Measurements from ENCODE around the gene SLC35B4.
A peak's percentile ranks its signal among the peaks of the same experiment; 100 is the strongest.

The SLC35B4 gene, protein sequence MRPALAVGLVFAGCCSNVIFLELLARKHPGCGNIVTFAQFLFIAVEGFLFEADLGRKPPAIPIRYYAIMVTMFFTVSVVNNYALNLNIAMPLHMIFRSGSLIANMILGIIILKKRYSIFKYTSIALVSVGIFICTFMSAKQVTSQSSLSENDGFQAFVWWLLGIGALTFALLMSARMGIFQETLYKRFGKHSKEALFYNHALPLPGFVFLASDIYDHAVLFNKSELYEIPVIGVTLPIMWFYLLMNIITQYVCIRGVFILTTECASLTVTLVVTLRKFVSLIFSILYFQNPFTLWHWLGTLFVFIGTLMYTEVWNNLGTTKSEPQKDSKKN

DNA sequence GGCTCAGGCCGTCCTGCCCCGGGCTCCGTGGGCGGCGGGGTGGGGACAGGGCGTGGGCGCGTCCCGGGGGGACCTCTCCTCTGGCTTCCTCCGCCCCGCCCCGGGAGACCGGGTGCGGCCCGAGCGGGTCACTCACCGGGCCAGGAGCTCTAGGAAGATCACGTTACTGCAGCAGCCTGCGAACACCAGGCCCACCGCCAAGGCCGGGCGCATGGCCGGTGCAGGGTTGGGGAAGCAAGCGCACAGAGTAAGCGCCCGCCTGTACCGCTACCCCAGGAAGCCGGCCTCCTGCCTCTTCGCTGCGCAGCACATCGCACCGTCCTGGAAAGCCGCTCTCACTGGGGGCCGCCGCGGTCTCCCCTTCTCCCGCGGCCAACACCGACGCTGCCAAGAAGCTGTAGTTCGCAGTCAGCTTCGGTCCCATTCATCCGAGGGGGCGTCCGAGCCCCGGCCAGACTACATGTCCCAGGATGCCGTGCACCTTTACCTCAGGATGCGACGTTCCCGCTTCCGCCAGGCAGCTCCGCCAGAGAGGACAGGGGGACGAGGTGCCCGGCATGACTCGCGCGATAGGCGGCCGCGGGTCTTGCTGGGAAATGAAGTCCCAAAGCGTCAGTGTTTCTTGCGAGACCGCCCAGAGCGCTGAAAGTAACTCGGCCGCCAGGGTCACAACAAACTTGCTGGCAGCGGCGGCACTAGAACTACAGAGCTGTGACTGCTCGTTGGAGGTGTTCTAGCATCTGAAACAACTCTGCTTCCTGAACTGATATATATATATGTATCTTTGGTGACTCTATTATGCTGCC is at the start of gene SLC35B4:
TSS of gene SLC35B4 (minus strand) at position 392 of the 806 bp plus-strand sequence. CDS start at position 213, 179 bp downstream.
- peak within 1 kb of the TSS; percentile 92 for H3K4me3 Mint-ChIP-seq
- peaks cover 2% of the 10 kb centered on the region for H3K36me3 Mint-ChIP-seq
- peak within 1 kb of the TSS; percentile 86 for H3K27ac Mint-ChIP-seq
- no peaks in the 10 kb centered on the region for H3K9me3 Mint-ChIP-seq (ENCODE audit: low read depth)
- peaks cover 21% of the 10 kb centered on the region for H3K4me1 Mint-ChIP-seq (ENCODE audit: low read depth)
- H3K27me3 Mint-ChIP-seq, result peaks cover 2% of the 10 kb centered on the region

DNA sequence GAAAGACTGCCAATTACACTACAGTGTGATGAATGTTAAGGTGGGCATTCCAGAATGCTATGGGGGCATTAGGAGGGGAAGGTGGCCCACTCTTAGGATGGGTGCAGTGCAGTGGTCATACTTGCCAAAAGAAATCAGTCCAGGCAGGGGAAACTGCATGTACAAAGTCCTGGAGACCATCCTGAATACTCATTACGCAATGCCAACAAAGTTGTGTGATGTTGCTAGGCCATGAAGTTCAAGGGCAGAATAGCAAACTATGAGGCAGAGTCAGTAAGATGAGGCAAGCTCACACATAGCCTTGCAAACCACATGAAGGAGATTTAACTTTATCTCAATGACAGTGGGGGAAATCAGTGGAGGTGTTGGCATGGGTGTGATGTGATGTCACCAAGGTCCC is 49.8 kb upstream of the SLC35B4 start:
- peaks cover 17% of the 10 kb centered on the region for H3K27me3 Mint-ChIP-seq
- H3K4me3 Mint-ChIP-seq, result no peak overlapping the region
- no peaks in the 10 kb centered on the region for H3K36me3 Mint-ChIP-seq
- H3K27ac Mint-ChIP-seq, result no peak overlapping the region
- H3K9me3 Mint-ChIP-seq (ENCODE audit: low read depth), result no peaks in the 10 kb centered on the region
- H3K4me1 Mint-ChIP-seq (ENCODE audit: low read depth), result no peaks in the 10 kb centered on the region

DNA sequence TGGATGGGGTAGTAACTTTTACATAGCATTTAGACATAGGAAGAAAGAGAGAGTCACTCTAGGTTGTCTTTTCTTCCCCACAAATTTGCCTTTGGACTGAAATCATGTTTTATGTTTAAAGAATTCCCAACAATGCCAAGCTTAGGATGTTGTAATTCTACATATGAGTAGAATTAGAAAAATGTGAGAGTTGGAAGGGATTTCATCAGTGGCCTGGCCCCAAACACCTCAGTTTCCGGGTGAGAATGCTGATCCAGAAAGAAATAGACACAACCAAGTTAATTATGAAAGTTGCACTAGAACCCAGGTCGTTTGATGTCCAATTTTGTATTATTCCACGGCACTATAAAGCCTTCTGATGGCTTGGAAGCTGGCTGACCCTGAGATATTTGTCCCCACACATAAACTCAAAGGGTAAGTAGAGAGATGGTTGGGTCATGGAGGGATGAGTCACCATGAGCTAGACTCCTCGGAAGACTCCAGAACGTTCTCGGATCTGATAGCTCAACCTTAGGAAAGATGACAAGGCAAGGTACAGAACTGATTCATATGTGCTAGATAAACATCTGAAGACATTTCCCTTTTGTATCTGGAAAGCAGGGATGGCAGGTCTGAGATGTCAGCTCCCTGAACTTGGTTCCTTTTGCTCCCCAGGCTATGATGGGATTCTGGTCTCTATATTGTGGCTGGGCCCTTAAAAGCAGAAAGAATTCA is 48.8 kb upstream of the SLC35B4 start:
- Mint-ChIP-seq H3K4me3 (no peak overlapping the region), H3K27ac (no peak overlapping the region), H3K36me3 (no peaks in the 10 kb centered on the region), H3K9me3 (ENCODE audit: low read depth) (no peaks in the 10 kb centered on the region), H3K4me1 (ENCODE audit: low read depth) (no peaks in the 10 kb centered on the region), H3K27me3 (peaks cover 16% of the 10 kb centered on the region)

DNA sequence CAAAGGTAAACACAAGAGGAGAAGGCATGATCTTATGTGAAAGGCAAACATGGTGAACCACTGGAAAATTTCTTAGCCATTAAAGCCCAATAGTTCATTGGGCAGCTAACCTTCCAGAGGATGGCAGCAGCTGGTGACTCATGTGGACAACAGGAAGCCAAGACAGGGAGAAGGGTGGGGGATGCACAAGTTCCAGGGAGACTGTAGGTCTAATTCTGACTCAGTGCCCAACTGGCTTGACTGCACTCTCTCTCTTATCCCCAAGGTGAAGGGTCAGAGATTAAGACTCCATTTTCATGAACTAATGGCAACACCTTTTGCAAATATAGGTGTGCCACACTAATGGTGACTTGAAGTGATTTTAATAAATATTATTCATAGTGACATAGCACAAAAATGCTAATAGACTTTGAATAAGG is 47.9 kb upstream of the SLC35B4 start:
- H3K4me1 Mint-ChIP-seq (ENCODE audit: low read depth), result no peaks in the 10 kb centered on the region
- peaks cover 9% of the 10 kb centered on the region for H3K27me3 Mint-ChIP-seq
- H3K4me3 Mint-ChIP-seq, result no peak overlapping the region
- H3K9me3 Mint-ChIP-seq (ENCODE audit: low read depth), result no peaks in the 10 kb centered on the region
- H3K36me3 Mint-ChIP-seq, result no peaks in the 10 kb centered on the region
- no peak overlapping the region for H3K27ac Mint-ChIP-seq

DNA sequence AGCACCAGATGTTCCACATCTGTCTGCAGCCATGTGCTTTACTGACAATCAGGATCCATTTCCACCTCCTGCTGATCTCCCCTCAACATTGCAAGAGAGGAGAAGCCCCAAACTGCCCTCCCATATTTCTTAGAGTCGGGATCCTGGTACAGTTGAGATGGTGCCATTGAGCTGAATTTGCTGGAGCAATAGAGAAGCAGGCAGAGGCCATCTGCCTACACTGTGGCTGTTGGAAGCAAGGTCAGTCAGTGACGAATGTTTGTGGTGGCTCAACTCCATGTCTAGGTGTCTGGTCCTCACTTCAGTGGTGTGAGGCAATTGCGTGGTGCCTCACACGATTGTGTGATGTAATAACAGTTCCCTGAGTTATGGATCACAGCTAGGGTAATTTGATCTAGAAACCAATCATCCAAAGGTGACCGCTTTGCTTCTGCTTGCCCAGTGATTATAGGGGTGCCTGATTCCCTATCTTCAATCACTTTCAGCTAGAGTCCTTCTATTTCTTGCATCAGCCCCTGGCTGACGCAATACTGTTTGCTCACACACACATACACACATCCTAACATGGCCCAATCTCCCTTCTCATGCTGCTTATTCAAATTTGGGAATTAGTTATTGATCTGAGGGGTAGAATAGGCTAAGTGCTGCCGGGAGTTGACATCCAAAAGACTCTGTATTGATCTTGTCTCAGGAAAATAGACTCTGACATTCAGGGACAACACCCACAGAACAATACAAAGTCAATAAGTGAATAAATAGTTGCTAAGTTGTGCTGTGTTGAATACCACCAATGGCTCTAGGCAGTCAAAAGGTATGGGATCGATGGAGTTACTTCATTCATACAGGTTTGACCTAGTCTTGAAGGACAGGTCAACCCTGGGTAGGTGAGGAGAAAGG is 46.1 kb upstream of the SLC35B4 start:
- no peak overlapping the region for H3K27ac Mint-ChIP-seq
- peaks cover 7% of the 10 kb centered on the region for H3K27me3 Mint-ChIP-seq
- no peak overlapping the region for H3K4me3 Mint-ChIP-seq
- H3K4me1 Mint-ChIP-seq (ENCODE audit: low read depth), result peaks cover 1% of the 10 kb centered on the region
- H3K9me3 Mint-ChIP-seq (ENCODE audit: low read depth), result no peaks in the 10 kb centered on the region
- no peaks in the 10 kb centered on the region for H3K36me3 Mint-ChIP-seq

DNA sequence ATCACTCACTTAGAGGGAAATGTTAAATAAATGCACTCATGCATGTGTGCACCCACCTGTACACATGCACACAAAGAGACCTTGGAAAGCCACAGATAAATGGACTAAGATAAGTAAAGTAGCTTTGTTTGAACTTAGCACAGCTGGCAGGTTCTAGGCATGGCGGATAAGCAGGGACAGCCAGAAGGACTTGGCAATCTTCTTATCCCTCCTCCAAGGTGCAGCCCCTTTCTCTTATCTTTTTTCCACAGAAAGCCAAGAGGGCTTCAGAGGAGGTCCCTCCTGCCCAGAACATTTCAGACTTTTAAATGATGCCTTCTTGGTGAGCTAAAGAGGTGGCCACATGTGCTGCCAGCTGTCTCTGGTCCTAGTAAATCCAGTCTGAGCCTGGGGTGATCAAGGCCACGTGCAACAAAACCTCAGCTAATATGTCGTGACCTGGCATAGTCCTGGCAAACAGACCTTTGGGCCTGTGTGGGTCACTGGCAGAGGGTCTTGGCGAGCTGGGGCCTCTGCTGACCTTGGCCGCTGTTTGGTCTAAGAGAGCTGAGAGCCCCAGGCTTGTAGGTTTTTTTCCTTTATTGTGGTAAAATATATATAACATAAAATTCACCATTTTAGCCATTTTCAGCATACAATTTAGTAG is 43.2 kb upstream of the SLC35B4 start:
- Mint-ChIP-seq H3K4me3 (no peak overlapping the region), H3K27me3 (peaks cover 8% of the 10 kb centered on the region), H3K27ac (no peak overlapping the region), H3K4me1 (ENCODE audit: low read depth) (peaks cover 1% of the 10 kb centered on the region), H3K36me3 (no peaks in the 10 kb centered on the region), H3K9me3 (ENCODE audit: low read depth) (no peaks in the 10 kb centered on the region)

DNA sequence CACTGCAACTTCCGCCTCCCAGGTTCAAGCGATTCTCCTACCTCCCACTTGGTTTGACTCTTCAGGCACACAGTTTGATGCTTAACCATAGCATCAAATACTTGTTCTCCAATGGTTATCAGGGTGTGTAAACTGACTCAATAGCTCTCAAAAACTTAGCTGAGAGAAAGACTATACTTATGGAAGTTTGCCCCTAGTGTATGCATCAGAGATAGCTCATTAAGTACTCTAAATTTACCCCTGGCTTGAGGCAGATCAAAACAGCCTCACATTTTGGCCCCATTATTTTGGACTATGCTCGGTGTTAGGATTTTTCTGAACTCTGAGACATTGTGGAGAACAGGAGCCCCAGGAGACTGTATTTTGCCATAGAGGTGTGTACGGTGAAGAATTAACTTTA is 40.8 kb upstream of the SLC35B4 start:
- Mint-ChIP-seq H3K36me3 (no peaks in the 10 kb centered on the region), H3K4me3 (no peak overlapping the region), H3K27me3 (peaks cover 1% of the 10 kb centered on the region), H3K27ac (no peak overlapping the region), H3K4me1 (ENCODE audit: low read depth) (peaks cover 1% of the 10 kb centered on the region), H3K9me3 (ENCODE audit: low read depth) (no peaks in the 10 kb centered on the region)

DNA sequence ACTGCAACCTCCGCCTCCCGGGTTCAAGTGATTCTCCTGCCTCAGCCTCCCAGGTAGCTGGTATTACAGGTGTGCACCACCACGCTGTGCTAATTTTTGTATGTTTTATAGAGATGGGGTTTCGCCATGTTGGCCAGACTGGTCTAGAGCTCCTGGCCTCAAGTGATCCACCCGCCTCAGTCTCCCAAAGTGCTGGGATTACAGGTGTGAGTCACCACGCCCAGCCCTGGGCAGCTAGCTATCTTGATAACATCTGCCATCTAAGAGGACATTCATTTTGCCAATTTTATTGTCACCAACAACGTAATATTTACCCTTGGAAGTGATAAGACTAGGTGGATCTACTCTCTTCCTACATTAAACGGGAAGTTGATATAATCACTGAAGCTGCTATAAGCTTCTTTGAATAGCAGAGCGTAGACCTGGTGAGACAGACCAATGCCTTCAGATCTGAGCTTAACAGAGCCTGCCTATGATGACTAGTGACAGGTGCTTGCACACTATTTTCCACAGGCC is 39.7 kb upstream of the SLC35B4 start:
- Mint-ChIP-seq H3K36me3 (no peaks in the 10 kb centered on the region), H3K27me3 (peaks cover 1% of the 10 kb centered on the region), H3K9me3 (ENCODE audit: low read depth) (no peaks in the 10 kb centered on the region), H3K4me1 (ENCODE audit: low read depth) (peaks cover 1% of the 10 kb centered on the region), H3K27ac (no peak overlapping the region), H3K4me3 (no peak overlapping the region)

DNA sequence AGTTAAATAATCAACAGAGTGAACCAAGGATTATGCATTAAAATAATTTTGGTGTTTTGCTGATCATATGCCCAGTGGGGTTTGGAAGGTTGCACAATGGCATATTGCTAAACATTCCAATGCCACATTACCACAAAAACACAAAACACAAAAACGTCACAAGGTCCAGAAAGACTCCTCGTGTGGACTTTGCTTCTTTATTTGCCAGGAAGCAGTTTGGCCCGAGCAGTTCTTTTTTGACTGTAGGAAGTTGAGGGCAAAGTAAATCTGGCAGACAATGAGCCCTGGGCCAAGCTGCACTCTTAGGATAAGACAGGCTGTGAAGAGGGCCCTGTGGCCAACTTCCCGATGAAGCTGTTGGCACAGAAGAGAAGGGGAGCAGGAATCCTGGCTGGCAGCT is 39.2 kb upstream of the SLC35B4 start:
- H3K9me3 Mint-ChIP-seq (ENCODE audit: low read depth), result no peaks in the 10 kb centered on the region
- H3K4me3 Mint-ChIP-seq, result no peak overlapping the region
- H3K36me3 Mint-ChIP-seq, result no peaks in the 10 kb centered on the region
- no peak overlapping the region for H3K27ac Mint-ChIP-seq
- H3K27me3 Mint-ChIP-seq, result peaks cover 1% of the 10 kb centered on the region
- peaks cover 1% of the 10 kb centered on the region for H3K4me1 Mint-ChIP-seq (ENCODE audit: low read depth)

DNA sequence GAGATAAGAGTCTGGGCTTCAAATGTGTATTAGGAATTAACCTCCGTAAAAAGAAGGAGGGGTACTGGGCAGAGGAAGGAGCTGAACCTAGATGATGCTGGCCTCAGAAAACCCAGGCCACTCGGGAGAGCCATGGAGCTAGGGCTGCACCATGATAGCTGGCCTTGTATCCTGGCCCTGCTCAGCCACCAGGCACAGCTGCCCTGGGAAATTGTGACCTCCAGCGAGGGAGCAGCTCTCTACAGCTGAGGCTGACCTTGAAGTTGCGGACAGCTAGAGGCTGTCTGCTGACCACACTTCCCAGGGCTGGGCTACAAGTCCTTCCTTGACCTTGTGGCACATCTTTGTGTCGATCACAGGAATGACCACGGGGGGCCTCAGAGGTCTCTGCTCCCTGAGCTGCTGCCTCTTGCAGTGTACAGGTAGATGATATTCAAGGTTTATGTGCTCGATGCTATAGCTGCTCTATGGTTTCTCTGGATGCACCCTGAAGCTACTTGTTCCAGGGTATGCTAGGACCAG is 38.3 kb upstream of the SLC35B4 start:
- Mint-ChIP-seq H3K9me3 (ENCODE audit: low read depth) (no peaks in the 10 kb centered on the region), H3K27ac (no peak overlapping the region), H3K4me3 (no peak overlapping the region), H3K36me3 (no peaks in the 10 kb centered on the region), H3K4me1 (ENCODE audit: low read depth) (peaks cover 1% of the 10 kb centered on the region), H3K27me3 (peaks cover 1% of the 10 kb centered on the region)

DNA sequence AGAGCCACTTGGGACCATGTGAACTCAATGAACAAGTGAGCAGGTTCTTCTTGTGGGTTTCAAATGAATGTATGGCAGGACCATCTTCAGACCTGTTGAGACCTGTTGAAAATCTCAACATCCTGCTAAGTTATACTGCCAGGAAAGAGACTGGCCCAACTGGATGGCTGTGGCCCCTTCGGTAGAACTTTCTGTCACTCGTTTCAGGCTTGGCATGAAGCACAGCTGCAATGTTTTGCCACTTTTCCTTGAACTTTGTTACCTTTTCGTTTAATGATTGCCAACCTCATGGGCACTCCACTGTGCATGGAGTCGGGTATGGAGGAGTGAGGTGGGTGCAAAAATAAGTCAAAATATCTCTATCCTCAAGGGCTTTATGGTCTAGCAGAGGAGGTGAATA is 36.7 kb upstream of the SLC35B4 start:
- Mint-ChIP-seq H3K4me3 (no peak overlapping the region), H3K4me1 (ENCODE audit: low read depth) (peaks cover 1% of the 10 kb centered on the region), H3K27ac (no peak overlapping the region), H3K9me3 (ENCODE audit: low read depth) (no peaks in the 10 kb centered on the region), H3K36me3 (no peaks in the 10 kb centered on the region), H3K27me3 (peaks cover 1% of the 10 kb centered on the region)

DNA sequence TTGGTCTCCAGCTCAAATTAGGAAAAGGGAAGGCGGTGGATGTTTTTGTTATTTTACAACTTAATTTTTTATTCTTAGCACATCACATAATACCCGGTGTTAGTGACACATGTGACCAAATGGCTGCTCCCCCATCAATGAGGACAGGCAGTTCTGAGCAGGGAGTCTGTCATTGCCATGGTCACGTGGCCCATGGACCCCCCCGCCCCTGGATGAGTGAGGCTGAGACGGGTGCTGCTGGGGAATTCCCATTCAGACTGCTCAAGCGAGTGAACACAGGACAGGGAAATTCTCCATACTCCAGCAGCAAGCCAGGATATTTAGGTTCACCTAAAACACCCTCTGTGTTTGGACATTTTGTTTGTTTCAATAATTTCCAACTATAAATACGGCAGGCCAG is 34.7 kb upstream of the SLC35B4 start:
- H3K27me3 Mint-ChIP-seq, result peaks cover 1% of the 10 kb centered on the region
- no peak overlapping the region for H3K4me3 Mint-ChIP-seq
- no peak overlapping the region for H3K27ac Mint-ChIP-seq

DNA sequence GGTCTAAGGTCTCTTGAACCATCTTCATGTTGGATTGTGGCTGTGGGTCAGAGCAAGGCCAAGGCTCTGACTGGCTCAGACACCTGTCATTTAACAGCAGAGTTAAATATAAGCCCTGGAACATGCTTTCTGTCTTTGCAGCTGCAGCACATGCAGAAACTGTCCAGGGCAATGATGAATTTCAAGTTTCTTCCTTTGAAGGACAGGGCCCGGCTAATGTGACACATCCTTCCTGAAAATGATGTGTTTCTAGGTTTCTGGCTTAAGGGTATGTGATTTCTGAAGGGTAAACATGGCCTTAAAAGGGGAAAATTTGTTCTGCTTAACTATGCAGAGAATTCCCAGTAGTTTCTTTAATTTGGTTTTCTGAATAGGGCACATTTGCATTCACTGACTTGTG is 34.0 kb upstream of the SLC35B4 start:
- H3K27ac Mint-ChIP-seq, result no peak overlapping the region
- H3K9me3 Mint-ChIP-seq (ENCODE audit: low read depth), result no peaks in the 10 kb centered on the region
- H3K27me3 Mint-ChIP-seq, result peaks cover 3% of the 10 kb centered on the region
- no peaks in the 10 kb centered on the region for H3K4me1 Mint-ChIP-seq (ENCODE audit: low read depth)
- H3K4me3 Mint-ChIP-seq, result no peak overlapping the region
- no peaks in the 10 kb centered on the region for H3K36me3 Mint-ChIP-seq

More for the DNA sequence above, 34.7 kb upstream of the SLC35B4 start:
- H3K4me1 Mint-ChIP-seq (ENCODE audit: low read depth), result no peaks in the 10 kb centered on the region
- H3K36me3 Mint-ChIP-seq, result no peaks in the 10 kb centered on the region
- no peaks in the 10 kb centered on the region for H3K9me3 Mint-ChIP-seq (ENCODE audit: low read depth)
